Testis (tissue), 2 donors: ENCODE results near the gene EFEMP1.

Experiments used
- POLR2A ChIP-seq: fragments of 450-650 bp; IDR thresholded peaks from one replicate; pipeline ENCODE4 v1.6.1; 2017; ENCODE audit warnings: antibody characterized with exemption, mild to moderate bottlenecking, moderate library complexity
- TF ChIP-seq, protein P1 (sequence below), 3 experiments: fragments of 450-650 bp in 2 of 3; fragments of 200-600 bp in 1 of 3; sonication (generic) in 1 of 3; IDR thresholded peaks; one replicate each; pipeline ENCODE4 v1.5.1; 2016 to 2019; ENCODE audit warnings: antibody characterized with exemption in 3 of 3, mild to moderate bottlenecking in 2 of 3, moderate library complexity in 1 of 3

GRCh38 chr2:55824551-55825096 lies 99.0 kb downstream of the EFEMP1 start:
- TF ChIP-seq, protein P1, sequence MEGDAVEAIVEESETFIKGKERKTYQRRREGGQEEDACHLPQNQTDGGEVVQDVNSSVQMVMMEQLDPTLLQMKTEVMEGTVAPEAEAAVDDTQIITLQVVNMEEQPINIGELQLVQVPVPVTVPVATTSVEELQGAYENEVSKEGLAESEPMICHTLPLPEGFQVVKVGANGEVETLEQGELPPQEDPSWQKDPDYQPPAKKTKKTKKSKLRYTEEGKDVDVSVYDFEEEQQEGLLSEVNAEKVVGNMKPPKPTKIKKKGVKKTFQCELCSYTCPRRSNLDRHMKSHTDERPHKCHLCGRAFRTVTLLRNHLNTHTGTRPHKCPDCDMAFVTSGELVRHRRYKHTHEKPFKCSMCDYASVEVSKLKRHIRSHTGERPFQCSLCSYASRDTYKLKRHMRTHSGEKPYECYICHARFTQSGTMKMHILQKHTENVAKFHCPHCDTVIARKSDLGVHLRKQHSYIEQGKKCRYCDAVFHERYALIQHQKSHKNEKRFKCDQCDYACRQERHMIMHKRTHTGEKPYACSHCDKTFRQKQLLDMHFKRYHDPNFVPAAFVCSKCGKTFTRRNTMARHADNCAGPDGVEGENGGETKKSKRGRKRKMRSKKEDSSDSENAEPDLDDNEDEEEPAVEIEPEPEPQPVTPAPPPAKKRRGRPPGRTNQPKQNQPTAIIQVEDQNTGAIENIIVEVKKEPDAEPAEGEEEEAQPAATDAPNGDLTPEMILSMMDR (IDR thresholded peaks at IDR 0.05): no peak
- no peak for TF ChIP-seq POLR2A
